IMR-90 (cell line): ENCODE measurements around the gene FAM163A. TPM values are rescaled to one million over a fixed set of nuclear protein-coding genes. Genes with fewer than 3 reads are reported as not detected.

Experiments
- ATAC-seq: fragments of 200-7000 bp; cut with Tn5 transposase; 2 replicates; pipeline ENCODE4 v1.9.1; 2020; ENCODE audit warnings: low read depth, mild to moderate bottlenecking, moderate library complexity
- BruUV-seq: library from RNA; stranded (reverse); fragments of 400-500 nt; replicated peaks from 2 replicates; lab custom pipeline; 2021; lab: Mats Ljungman, UMichigan
- CTCF ChIA-PET: fragments of 300-600 bp; formaldehyde crosslinking; extraction: SDS; loops from one replicate; lab custom pipeline; 2021; ENCODE audit warnings: antibody characterized with exemption; lab: Yijun Ruan, JAX
- POLR2A ChIA-PET: fragments of 300-600 bp; sonication (Branson Sonifier 250); formaldehyde crosslinking; loops from one replicate; lab custom pipeline; 2022; ENCODE audit warnings: antibody characterized with exemption; ENCODE audit not compliant: unreplicated experiment; lab: Charles Lee
- DNase-seq: peaks from one replicate; pipeline ENCODE4 v3.0.0; 2013
- H2AFZ ChIP-seq: replicated peaks from 2 replicates; pipeline ENCODE3; 2013; ENCODE audit warnings: low read length, mild to moderate bottlenecking; ENCODE audit not compliant: poor library complexity
- H2AK5ac ChIP-seq: 2 replicates; pipeline ENCODE4 v1.6.1; 2013; ENCODE audit warnings: low read depth, low read length, inconsistent platforms
- H2AK9ac ChIP-seq: replicated peaks from 2 replicates; pipeline ENCODE3; 2013; ENCODE audit warnings: mild to moderate bottlenecking, low read depth, low read length, moderate library complexity; ENCODE audit not compliant: poor library complexity
- H2BK120ac ChIP-seq: 2 replicates; pipeline ENCODE4 v1.6.1; 2013; ENCODE audit warnings: low read depth, low read length, inconsistent platforms
- H2BK15ac ChIP-seq: 3 replicates; pipeline ENCODE4 v1.6.1; 2013; ENCODE audit warnings: low read depth, low read length, inconsistent platforms
- H2BK20ac ChIP-seq: 2 replicates; pipeline ENCODE4 v1.6.1; 2013; ENCODE audit warnings: low read depth, mild to moderate bottlenecking, inconsistent platforms, low read length, moderate library complexity
- H2BK5ac ChIP-seq: 2 replicates; pipeline ENCODE4 v1.6.1; 2013; ENCODE audit warnings: mild to moderate bottlenecking, low read depth, low read length, inconsistent platforms; ENCODE audit not compliant: poor library complexity, severe bottlenecking
- H3K14ac ChIP-seq: replicated peaks from 2 replicates; pipeline ENCODE4 v1.6.1; 2013; ENCODE audit warnings: low read depth, low read length, inconsistent platforms
- H3K18ac ChIP-seq: 2 replicates; pipeline ENCODE4 v1.6.1; 2013; ENCODE audit warnings: low read depth, low read length, control low read depth
- H3K23ac ChIP-seq: 2 replicates; pipeline ENCODE4 v1.6.1; 2013; ENCODE audit warnings: low read depth, low read length, inconsistent platforms
- H3K27ac ChIP-seq: 2 replicates; pipeline ENCODE4 v1.5.1; 2013; ENCODE audit warnings: mild to moderate bottlenecking, control low read depth, low read length; ENCODE audit not compliant: insufficient read depth
- H3K27me3 ChIP-seq: 2 replicates; pipeline ENCODE4 v1.6.1; 2013; ENCODE audit warnings: low read length; ENCODE audit not compliant: control insufficient read depth, insufficient read depth
- H3K36me3 ChIP-seq: 2 replicates; pipeline ENCODE4 v1.6.1; 2013; ENCODE audit warnings: low read length, mixed read lengths; ENCODE audit not compliant: control insufficient read depth, insufficient read depth
- H3K4ac ChIP-seq: 2 replicates; pipeline ENCODE4 v1.6.1; 2013; ENCODE audit warnings: low read depth, low read length, inconsistent platforms
- H3K4me1 ChIP-seq: 2 replicates; pipeline ENCODE4 v1.6.1; 2013; ENCODE audit warnings: low read length, mixed read lengths; ENCODE audit not compliant: control insufficient read depth, insufficient read depth
- H3K4me2 ChIP-seq: 2 replicates; pipeline ENCODE4 v1.6.1; 2013; ENCODE audit warnings: low read depth, mild to moderate bottlenecking, control low read depth, low read length, moderate library complexity
- H3K4me3 ChIP-seq: 2 replicates; pipeline ENCODE4 v1.5.1; 2013; ENCODE audit warnings: low read depth, mild to moderate bottlenecking, control low read depth, low read length, moderate library complexity; ENCODE audit not compliant: insufficient read depth
- H3K56ac ChIP-seq: 2 replicates; pipeline ENCODE4 v1.6.1; 2013; ENCODE audit warnings: low read length, inconsistent platforms; ENCODE audit not compliant: insufficient read depth; ENCODE audit errors: extremely low read depth
- H3K79me1 ChIP-seq, 2 experiments: 2 replicates each; pipeline ENCODE4 v1.6.1; 2013; ENCODE audit warnings: low read length in 2 of 2, inconsistent platforms in 1 of 2, low read depth in 1 of 2
- H3K9ac ChIP-seq: 2 replicates; pipeline ENCODE4 v1.6.1; 2013; ENCODE audit warnings: low read depth, low read length, control low read depth
- H3K9me1 ChIP-seq: 2 replicates; pipeline ENCODE4 v1.6.1; 2013; ENCODE audit warnings: low read length, inconsistent platforms; ENCODE audit not compliant: insufficient read depth
- H3K9me3 ChIP-seq: 2 replicates; pipeline ENCODE4 v1.6.1; 2013; ENCODE audit warnings: low read length; ENCODE audit not compliant: control insufficient read depth, insufficient read depth
- H4K20me1 ChIP-seq: 2 replicates; pipeline ENCODE4 v1.6.1; 2013; ENCODE audit warnings: low read length, inconsistent platforms; ENCODE audit not compliant: insufficient read depth
- H4K5ac ChIP-seq: 2 replicates; pipeline ENCODE4 v1.6.1; 2013; ENCODE audit warnings: mild to moderate bottlenecking, low read depth, low read length, control low read depth
- H4K8ac ChIP-seq, 2 experiments: 2 replicates each; pipeline ENCODE4 v1.6.1; 2013; ENCODE audit warnings: low read depth in 2 of 2, low read length in 2 of 2, control low read depth in 1 of 2, inconsistent platforms in 1 of 2
- H4K91ac ChIP-seq: 2 replicates; pipeline ENCODE4 v1.6.1; 2013; ENCODE audit warnings: low read depth, low read length, inconsistent platforms; ENCODE audit not compliant: insufficient read depth
- BHLHE40 ChIP-seq: fragments of 150-350 bp; IDR thresholded peaks from 2 replicates; pipeline ENCODE4 v1.6.1; 2016; ENCODE audit warnings: mild to moderate bottlenecking, low read depth, low read length
- CEBPB ChIP-seq: IDR thresholded peaks from 2 replicates; pipeline ENCODE4 v1.6.1; 2012; ENCODE audit warnings: low read depth, low read length, improper control_type of control experiment
- CHD1 ChIP-seq: IDR thresholded peaks from 2 replicates; pipeline ENCODE4 v1.6.1; 2012; ENCODE audit warnings: low read depth, low read length, improper control_type of control experiment
- CTCF ChIP-seq: conservative IDR thresholded peaks from 2 replicates; pipeline ENCODE4 v1.5.1; 2012; ENCODE audit warnings: mild to moderate bottlenecking, low read depth, low read length, improper control_type of control experiment
- ELK1 ChIP-seq: fragments of 150-350 bp; IDR thresholded peaks from 2 replicates; pipeline ENCODE4 v1.6.1; 2016; ENCODE audit warnings: low read depth, mild to moderate bottlenecking, low read length, moderate library complexity, borderline replicate concordance
- FOS ChIP-seq: fragments of 150-350 bp; IDR thresholded peaks from 2 replicates; pipeline ENCODE4 v1.6.1; 2016; ENCODE audit warnings: low read depth, low read length
- MAFK ChIP-seq: IDR thresholded peaks from 2 replicates; pipeline ENCODE4 v1.6.1; 2012; ENCODE audit warnings: low read depth, low read length, improper control_type of control experiment
- MAZ ChIP-seq: IDR thresholded peaks from 2 replicates; pipeline ENCODE4 v1.6.1; 2012; ENCODE audit warnings: low read depth, mild to moderate bottlenecking, low read length, improper control_type of control experiment, moderate library complexity, borderline replicate concordance
- MXI1 ChIP-seq: IDR thresholded peaks from 2 replicates; pipeline ENCODE4 v1.6.1; 2012; ENCODE audit warnings: low read depth, mild to moderate bottlenecking, low read length, moderate library complexity, borderline replicate concordance
- NFE2L2 ChIP-seq: fragments of 150-350 bp; IDR thresholded peaks from 2 replicates; pipeline ENCODE4 v1.6.1; 2016; ENCODE audit warnings: low read depth, mild to moderate bottlenecking, low read length
- POLR2A ChIP-seq: IDR thresholded peaks from 2 replicates; pipeline ENCODE4 v1.6.1; 2012; ENCODE audit warnings: mild to moderate bottlenecking, low read depth, low read length
- RAD21 ChIP-seq: IDR thresholded peaks from 2 replicates; pipeline ENCODE4 v1.6.1; 2012; ENCODE audit warnings: low read length, improper control_type of control experiment
- RCOR1 ChIP-seq: IDR thresholded peaks from 2 replicates; pipeline ENCODE4 v1.6.1; 2012; ENCODE audit warnings: mild to moderate bottlenecking, low read length, improper control_type of control experiment; ENCODE audit not compliant: insufficient replicate concordance
- RFX5 ChIP-seq: IDR thresholded peaks from 2 replicates; pipeline ENCODE4 v1.8.0; 2012; ENCODE audit warnings: low read depth, mild to moderate bottlenecking, low read length, moderate library complexity
- SMC3 ChIP-seq: fragments of 150-350 bp; IDR thresholded peaks from 2 replicates; pipeline ENCODE4 v1.6.1; 2016; ENCODE audit warnings: low read depth, mild to moderate bottlenecking, antibody characterized with exemption, low read length, moderate library complexity
- USF2 ChIP-seq: fragments of 150-350 bp; IDR thresholded peaks from 2 replicates; pipeline ENCODE4 v1.6.1; 2017; ENCODE audit warnings: mild to moderate bottlenecking, antibody characterized with exemption, low read length, low read depth
- WGBS, 2 experiments: methylation state at CpG; one replicate each; pipeline versions ENCODE4 v1.1.5 to v1.1.7; 2013; ENCODE audit warnings: missing lambda C conversion rate in 2 of 2; ENCODE audit not compliant: insufficient read length in 1 of 2; ENCODE audit errors: extremely low coverage in 2 of 2; 5-methylcytosine and 5-hydroxymethylcytosine counted together
- dilution Hi-C: fragments of 300-500 bp; cut with HindIII; formaldehyde crosslinking; loops from one replicate; pipeline ENCODE4 v1.14.3; 2018; ENCODE audit warnings: low sequenced_read_pairs; ENCODE audit not compliant: unreplicated experiment
- in situ Hi-C: fragments of 300-500 bp; cut with MboI; formaldehyde crosslinking; loops from 3 replicates; pipeline ENCODE4 v1.14.3; 2019; ENCODE audit warnings: low sequenced_read_pairs, inconsistent platforms, mixed read lengths
- intact Hi-C: fragments of 100-400 bp; cut with micrococcal nuclease; formaldehyde crosslinking; loops from 2 replicates; pipeline ENCODE4 v1.10.0; 2022
- polyA plus RNA-seq, 3 experiments: library from polyadenylated mRNA; depleted of rRNA; stranded (reverse); fragments of >200 nt; gene quantifications; 2 replicates each; pipeline ENCODE4 v1.2.3, GENCODE V29; 2012; ENCODE audit warnings: low replicate concordance in 1 of 3
- total RNA-seq: library from RNA; depleted of rRNA; stranded (reverse); fragments of >200 nt; gene quantifications from 2 replicates; pipeline ENCODE4 v1.2.3, GENCODE V29; 2012

FAM163A gene
- total and polyA plus RNA-seq, 2 of the 4 experiments (the other 2 are of a cell fraction), result not detected

GRCh38 chr1:179826626-179827280 lies 83.7 kb downstream of the FAM163A start:
- WGBS, 2 experiments, result 40% methylated on average over 1 of the region's 7 CpGs; no CpG with 5 or more reads in 1 of the 2 experiments
- Histone ChIP-seq H2AFZ (no peak overlapping the region), H3K27ac (no peak overlapping the region), H3K14ac (no peak overlapping the region), H3K4me2 (no peak overlapping the region), H3K56ac (no peak overlapping the region), H3K18ac (no peak overlapping the region), H2BK120ac (no peak overlapping the region), H3K79me1 (no peaks in the 10 kb centered on the region), H2BK5ac (no peak overlapping the region), H3K4ac (no peak overlapping the region), H3K4me3 (no peak overlapping the region), H2AK9ac (no peak overlapping the region), H3K9ac (no peak overlapping the region), H3K36me3 (no peaks in the 10 kb centered on the region), H3K27me3 (peaks cover 23% of the 10 kb centered on the region), H3K4me1 (peaks cover 1% of the 10 kb centered on the region; the same call in 1 of the 2 replicates), H2BK20ac (no peak overlapping the region), H4K5ac (no peak overlapping the region), H2BK15ac (no peak overlapping the region), H4K91ac (no peak overlapping the region), H4K8ac (no peak overlapping the region), H2AK5ac (no peak overlapping the region), H3K23ac (no peak overlapping the region), H3K9me1 (no peaks in the 10 kb centered on the region), H3K9me3 (no peaks in the 10 kb centered on the region), H4K20me1 (no peaks in the 10 kb centered on the region)
- no TSS peak for BruUV-seq
- intact Hi-C loops (no loop called here), dilution Hi-C loops (no loop called here), in situ Hi-C loops (no loop called here)
- CTCF ChIA-PET, result no interaction called here
- POLR2A ChIA-PET, result interaction anchor here (0.6 kb wide), 1 partner anchor 12 kb away, joined by 3 read pairs; no protein-coding TSS in a partner anchor
- DNase-seq, result no peak
- ATAC-seq, result no peak
- TF ChIP-seq MAZ, result no peak
- TF ChIP-seq USF2, result no peak
- no peak for TF ChIP-seq NFE2L2
- TF ChIP-seq POLR2A, result no peak
- TF ChIP-seq MAFK, result no peak
- TF ChIP-seq CTCF, result no peak
- TF ChIP-seq SMC3, result no peak
- TF ChIP-seq RFX5, result no peak
- no peak for TF ChIP-seq RAD21
- TF ChIP-seq FOS, result no peak
- TF ChIP-seq BHLHE40, result no peak
- TF ChIP-seq RCOR1, result no peak
- TF ChIP-seq CEBPB, result no peak
- TF ChIP-seq CHD1, result no peak
- TF ChIP-seq ELK1, result no peak
- TF ChIP-seq MXI1, result no peak
